ENCODE measurements around the gene ADAMTS16. TPM values are rescaled to one million over a fixed set of nuclear protein-coding genes. Genes with fewer than 3 reads are reported as not detected.
"Not testable (repeated sequence)": the region's sequence is repeated elsewhere in the genome, so short reads cannot be mapped to it uniquely, and the experiment has no call there.

Gene ADAMTS16
- total RNA-seq, result 2.5 TPM

GRCh38 chr5:5139777-5140478, at the start of gene ADAMTS16:
TSS of gene ADAMTS16 (plus strand) at chr5:5140330. CDS start at chr5:5140468, 138 bp downstream.
- DNase-seq, result peak; percentile 14

- DNase-seq, result no peak
These were observed 48.0 kb upstream of the ADAMTS16 start for GRCh38 chr5:5092149-5092548.

- no peak for DNase-seq
These were observed 39.5 kb upstream of the ADAMTS16 start for GRCh38 chr5:5100635-5101034.

- DNase-seq, result no peak
These were observed 38.5 kb upstream of the ADAMTS16 start for GRCh38 chr5:5101676-5102075.

- DNase-seq, result no peak
These were observed 36.9 kb upstream of the ADAMTS16 start for GRCh38 chr5:5103245-5103644.

- DNase-seq, result no peak
These were observed 35.6 kb upstream of the ADAMTS16 start for GRCh38 chr5:5104550-5104949.

- DNase-seq, result no peak
These were observed 34.6 kb upstream of the ADAMTS16 start for GRCh38 chr5:5105531-5105930.

- DNase-seq, result no peak
These were observed 23.2 kb upstream of the ADAMTS16 start for GRCh38 chr5:5116956-5117355.

- peak; percentile 62 for DNase-seq
These were observed 17.4 kb upstream of the ADAMTS16 start for GRCh38 chr5:5122776-5123175.

- no peak for DNase-seq
These were observed 15.9 kb upstream of the ADAMTS16 start for GRCh38 chr5:5124231-5124630.

- DNase-seq, result no peak
These were observed 13.7 kb upstream of the ADAMTS16 start for GRCh38 chr5:5126444-5126843.

GRCh38 chr5:5128766-5129165, 11.4 kb upstream of the ADAMTS16 start:
- DNase-seq, result no peak

- no peak for DNase-seq
These were observed 7.9 kb upstream of the ADAMTS16 start for GRCh38 chr5:5132234-5132633.

GRCh38 chr5:5132693-5133295, 7.3 kb upstream of the ADAMTS16 start:
- no peak for DNase-seq

- no peak for DNase-seq
These were observed 6.0 kb upstream of the ADAMTS16 start for GRCh38 chr5:5134107-5134506.

GRCh38 chr5:5135957-5136676, 4.0 kb upstream of the ADAMTS16 start:
- no peak for DNase-seq

GRCh38 chr5:5137851-5138250, 2.3 kb upstream of the ADAMTS16 start:
- DNase-seq, result not testable (repeated sequence)

GRCh38 chr5:5139336-5139776, 774 bp upstream of the ADAMTS16 start:
- no peak for DNase-seq

- DNase-seq, result no peak
These were observed 579 bp downstream of the ADAMTS16 start for GRCh38 chr5:5140479-5141338.

- no peak for DNase-seq
These were observed 1.1 kb downstream of the ADAMTS16 start for GRCh38 chr5:5141339-5141599.

GRCh38 chr5:5141625-5142525, 1.7 kb downstream of the ADAMTS16 start:
- DNase-seq, result peak; percentile 89

GRCh38 chr5:5144441-5144840, 4.3 kb downstream of the ADAMTS16 start:
- no peak for DNase-seq

Data from tongue (tissue), 2 donors.